Activated CD8-positive, alpha-beta memory T cell treated with anti-CD3 and anti-CD28 coated beads for 24 hours (primary cell): Measurements from ENCODE around the gene MRPS16.

Source experiments
- DNase-seq: peaks from one replicate; pipeline ENCODE4 v3.0.0-alpha.2; 2020

MRPS16 gene

GRCh38 chr10:73238990-73239566 is 13.4 kb downstream of the MRPS16 start:
- no peak for DNase-seq

- no peak for DNase-seq
These were observed 17.7 kb downstream of the MRPS16 start for GRCh38 chr10:73234695-73235094.

GRCh38 chr10:73233883-73234282 is 18.6 kb downstream of the MRPS16 start:
- DNase-seq = no peak

GRCh38 chr10:73232887-73233286 is 19.6 kb downstream of the MRPS16 start:
- DNase-seq = no peak

- DNase-seq = no peak
These were observed 22.9 kb downstream of the MRPS16 start for GRCh38 chr10:73229567-73229966.

GRCh38 chr10:73228247-73228646 is 24.2 kb downstream of the MRPS16 start:
- DNase-seq = no peak

GRCh38 chr10:73226663-73227062 is 25.8 kb downstream of the MRPS16 start:
- no peak for DNase-seq

- no peak for DNase-seq
These were observed 26.9 kb downstream of the MRPS16 start for GRCh38 chr10:73225518-73225917.

- no peak for DNase-seq
These were observed 31.5 kb downstream of the MRPS16 start for GRCh38 chr10:73220989-73221388.

- DNase-seq = no peak
These were observed 33.1 kb downstream of the MRPS16 start for GRCh38 chr10:73219384-73219783.

GRCh38 chr10:73218431-73219191 is 33.8 kb downstream of the MRPS16 start:
- DNase-seq = no peak

GRCh38 chr10:73217628-73218027 is 34.8 kb downstream of the MRPS16 start:
- no peak for DNase-seq

- no peak for DNase-seq
These were observed 36.7 kb downstream of the MRPS16 start for GRCh38 chr10:73215749-73216148.

- no peak for DNase-seq
These were observed 41.2 kb downstream of the MRPS16 start for GRCh38 chr10:73211106-73211811.

GRCh38 chr10:73210395-73211105 is 41.9 kb downstream of the MRPS16 start:
- DNase-seq = no peak

- no peak for DNase-seq
These were observed 42.7 kb downstream of the MRPS16 start for GRCh38 chr10:73209705-73210104.

- DNase-seq = no peak
These were observed 44.6 kb downstream of the MRPS16 start for GRCh38 chr10:73207883-73208282.

GRCh38 chr10:73206385-73206784 is 46.1 kb downstream of the MRPS16 start:
- DNase-seq = no peak

- no peak for DNase-seq
These were observed 46.6 kb downstream of the MRPS16 start for GRCh38 chr10:73205890-73206289.

GRCh38 chr10:73205081-73205480 is 47.4 kb downstream of the MRPS16 start:
- DNase-seq = no peak
